ENCODE data around the gene GSDME.
"Not testable (repeated sequence)": the region's sequence is repeated elsewhere in the genome, so short reads cannot be mapped to it uniquely, and the experiment has no call there.

The GSDME gene

GRCh38 chr7:24798261-24798660 lies 41.0 kb upstream of the GSDME start:
- TF ChIP-seq CTCF (IDR thresholded peaks at IDR 0.05; ENCODE audit: low read depth, low read length), result no peak
- no peaks in the 10 kb centered on the region for H3K4me1 ChIP-seq
- H3K36me3 ChIP-seq, result peaks cover 21% of the 10 kb centered on the region
- no peaks in the 10 kb centered on the region for H3K27me3 ChIP-seq
- no peaks in the 10 kb centered on the region for H3K9me3 ChIP-seq
- no peak overlapping the region for H3K4me3 ChIP-seq (ENCODE audit: low read depth, low read length)
- DNase-seq, result no peak

GRCh38 chr7:24797270-24797669 lies 40.0 kb upstream of the GSDME start:
- Histone ChIP-seq H3K4me3 (ENCODE audit: low read depth, low read length) (no peak overlapping the region), H3K27me3 (no peaks in the 10 kb centered on the region), H3K4me1 (no peaks in the 10 kb centered on the region), H3K9me3 (no peaks in the 10 kb centered on the region), H3K36me3 (peaks cover 13% of the 10 kb centered on the region)
- no peak for TF ChIP-seq CTCF (IDR thresholded peaks at IDR 0.05; ENCODE audit: low read depth, low read length)
- DNase-seq, result no peak

GRCh38 chr7:24795407-24795767 lies 38.1 kb upstream of the GSDME start:
- TF ChIP-seq CTCF (IDR thresholded peaks at IDR 0.05; ENCODE audit: low read depth, low read length), result no peak
- no peak for DNase-seq
- Histone ChIP-seq H3K9me3 (no peaks in the 10 kb centered on the region), H3K27me3 (no peaks in the 10 kb centered on the region), H3K4me1 (no peaks in the 10 kb centered on the region), H3K36me3 (no peaks in the 10 kb centered on the region; the same call in 1 of the 2 replicates), H3K4me3 (ENCODE audit: low read depth, low read length) (no peak overlapping the region)

- DNase-seq; H3K4me3 ChIP-seq (ENCODE audit: low read depth, low read length); H3K4me1 ChIP-seq; H3K36me3 ChIP-seq; H3K9me3 ChIP-seq; H3K27me3 ChIP-seq: not testable (repeated sequence)
Observed at GRCh38 chr7:24794751-24795406, 37.6 kb upstream of the GSDME start.

GRCh38 chr7:24793982-24794648 lies 36.9 kb upstream of the GSDME start:
- TF ChIP-seq CTCF (IDR thresholded peaks at IDR 0.05; ENCODE audit: low read depth, low read length), result no peak

GRCh38 chr7:24788961-24789576 lies 31.8 kb upstream of the GSDME start:
- H3K4me3 ChIP-seq (ENCODE audit: low read depth, low read length), result no peak overlapping the region
- no peak for TF ChIP-seq CTCF (IDR thresholded peaks at IDR 0.05; ENCODE audit: low read depth, low read length)
- no peaks in the 10 kb centered on the region for H3K36me3 ChIP-seq
- no peaks in the 10 kb centered on the region for H3K27me3 ChIP-seq
- no peaks in the 10 kb centered on the region for H3K9me3 ChIP-seq
- no peaks in the 10 kb centered on the region for H3K4me1 ChIP-seq
- no peak for DNase-seq

More at GRCh38 chr7:24793982-24794648, 36.9 kb upstream of the GSDME start:
- no peaks in the 10 kb centered on the region for H3K9me3 ChIP-seq
- H3K4me3 ChIP-seq (ENCODE audit: low read depth, low read length), result no peak overlapping the region
- no peaks in the 10 kb centered on the region; the same call in 1 of the 2 replicates for H3K36me3 ChIP-seq
- DNase-seq, result no peak
- no peaks in the 10 kb centered on the region for H3K4me1 ChIP-seq
- H3K27me3 ChIP-seq, result no peaks in the 10 kb centered on the region
